Right kidney (tissue), 1 donor: Measurements from ENCODE around the gene SPATA16.
"Not testable (repeated sequence)": the region's sequence is repeated elsewhere in the genome, so short reads cannot be mapped to it uniquely, and the experiment has no call there.

ENCODE experiments used
- DNase-seq: peaks from one replicate; pipeline ENCODE4 v3.0.0-alpha.2; 2016

SPATA16 gene

GRCh38 chr3:172876297-172876696 lies 264.7 kb downstream of the SPATA16 start:
- no peak for DNase-seq

GRCh38 chr3:172875039-172875438 lies 266.0 kb downstream of the SPATA16 start:
- no peak for DNase-seq

GRCh38 chr3:172869784-172870518 lies 271.1 kb downstream of the SPATA16 start:
- no peak for DNase-seq

GRCh38 chr3:172869368-172869771 lies 271.7 kb downstream of the SPATA16 start:
- no peak for DNase-seq

- DNase-seq, result no peak
Observed at GRCh38 chr3:172868582-172869200, 272.3 kb downstream of the SPATA16 start.

- DNase-seq, result not testable (repeated sequence)
Observed at GRCh38 chr3:172866726-172867350, 274.2 kb downstream of the SPATA16 start.

GRCh38 chr3:172859041-172859440 lies 282.0 kb downstream of the SPATA16 start:
- DNase-seq, result no peak

- no peak for DNase-seq
Observed at GRCh38 chr3:172856795-172857742, 284.0 kb downstream of the SPATA16 start.

- DNase-seq, result no peak
Observed at GRCh38 chr3:172855037-172855436, 286.0 kb downstream of the SPATA16 start.

GRCh38 chr3:172853921-172854666 lies 286.9 kb downstream of the SPATA16 start:
- DNase-seq, result no peak

GRCh38 chr3:172853005-172853404 lies 288.0 kb downstream of the SPATA16 start:
- no peak for DNase-seq

GRCh38 chr3:172848910-172849309 lies 292.1 kb downstream of the SPATA16 start:
- no peak for DNase-seq

GRCh38 chr3:172847292-172847691 lies 293.7 kb downstream of the SPATA16 start:
- no peak for DNase-seq

GRCh38 chr3:172846706-172847105 lies 294.3 kb downstream of the SPATA16 start:
- no peak for DNase-seq

GRCh38 chr3:172846103-172846561 lies 294.9 kb downstream of the SPATA16 start:
- DNase-seq, result no peak

GRCh38 chr3:172844428-172844827 lies 296.6 kb downstream of the SPATA16 start:
- no peak for DNase-seq

- no peak for DNase-seq
Observed at GRCh38 chr3:172840913-172841312, 300.1 kb downstream of the SPATA16 start.

GRCh38 chr3:172840463-172840862 lies 300.6 kb downstream of the SPATA16 start:
- no peak for DNase-seq

- DNase-seq, result no peak
Observed at GRCh38 chr3:172839679-172840078, 301.4 kb downstream of the SPATA16 start.
